Parathyroid adenoma (tissue), 2 donors: Measurements from ENCODE around the gene CALD1.

Experiments
- H2AFZ ChIP-seq: fragments of 300-600 bp; sonication (generic); one replicate; pipeline ENCODE4 v1.7.0; 2017; ENCODE audit warnings: antibody characterized with exemption, mild to moderate bottlenecking
- H3K27ac ChIP-seq: fragments of 300-600 bp; sonication (generic); one replicate; pipeline ENCODE4 v1.7.0; 2017
- H3K27me3 ChIP-seq: fragments of 300-600 bp; sonication (generic); one replicate; pipeline ENCODE4 v1.7.0; 2017; ENCODE audit warnings: low read length; ENCODE audit not compliant: control insufficient read depth, insufficient read depth
- H3K36me3 ChIP-seq: fragments of 300-600 bp; sonication (generic); one replicate; pipeline ENCODE4 v1.7.0; 2017; ENCODE audit warnings: low read length; ENCODE audit not compliant: control insufficient read depth, insufficient read depth
- H3K4me1 ChIP-seq: fragments of 300-600 bp; sonication (generic); one replicate; pipeline ENCODE4 v1.7.0; 2017; ENCODE audit warnings: control low read depth
- H3K4me2 ChIP-seq: fragments of 300-600 bp; sonication (generic); one replicate; pipeline ENCODE4 v1.7.0; 2017; ENCODE audit warnings: low read length
- H3K4me3 ChIP-seq: fragments of 300-600 bp; sonication (generic); one replicate; pipeline ENCODE4 v1.7.0; 2017; ENCODE audit warnings: low read depth, low read length
- H3K79me2 ChIP-seq: fragments of 300-600 bp; sonication (generic); one replicate; pipeline ENCODE4 v1.7.0; 2017; ENCODE audit warnings: control low read depth
- H3K9ac ChIP-seq: fragments of 300-600 bp; sonication (generic); one replicate; pipeline ENCODE4 v1.7.0; 2017; ENCODE audit warnings: mild to moderate bottlenecking
- H3K9me3 ChIP-seq: fragments of 300-600 bp; sonication (generic); one replicate; pipeline ENCODE4 v1.7.0; 2017; ENCODE audit warnings: low read length; ENCODE audit not compliant: control insufficient read depth
- TF ChIP-seq, protein P1 (sequence below): fragments of 300-600 bp; sonication (generic); IDR thresholded peaks from one replicate; pipeline ENCODE4 v1.7.0; 2017; ENCODE audit warnings: antibody characterized with exemption, mild to moderate bottlenecking
- donor health status: primary hyperparathyroidism.

Gene CALD1

DNA sequence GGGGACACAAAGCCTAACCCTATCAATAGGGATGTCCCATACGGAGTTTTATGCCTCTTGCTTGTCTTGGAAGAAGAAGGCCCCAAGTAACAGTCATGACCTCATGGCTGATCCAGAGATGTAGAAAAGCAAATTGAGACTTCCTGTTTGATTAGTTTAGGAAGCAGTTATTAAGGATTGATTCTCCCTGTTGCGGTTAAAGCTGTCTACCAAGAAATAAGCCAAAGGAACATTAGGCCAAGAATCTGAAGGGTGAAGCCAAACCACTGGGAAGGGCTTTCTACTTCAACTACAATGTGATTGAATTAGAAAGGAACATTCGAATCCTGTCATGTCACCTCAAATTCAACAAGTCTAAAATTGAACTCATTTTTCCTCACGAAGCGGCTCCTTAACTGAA, 146.3 kb downstream of the CALD1 start:
- TF ChIP-seq, protein P1, sequence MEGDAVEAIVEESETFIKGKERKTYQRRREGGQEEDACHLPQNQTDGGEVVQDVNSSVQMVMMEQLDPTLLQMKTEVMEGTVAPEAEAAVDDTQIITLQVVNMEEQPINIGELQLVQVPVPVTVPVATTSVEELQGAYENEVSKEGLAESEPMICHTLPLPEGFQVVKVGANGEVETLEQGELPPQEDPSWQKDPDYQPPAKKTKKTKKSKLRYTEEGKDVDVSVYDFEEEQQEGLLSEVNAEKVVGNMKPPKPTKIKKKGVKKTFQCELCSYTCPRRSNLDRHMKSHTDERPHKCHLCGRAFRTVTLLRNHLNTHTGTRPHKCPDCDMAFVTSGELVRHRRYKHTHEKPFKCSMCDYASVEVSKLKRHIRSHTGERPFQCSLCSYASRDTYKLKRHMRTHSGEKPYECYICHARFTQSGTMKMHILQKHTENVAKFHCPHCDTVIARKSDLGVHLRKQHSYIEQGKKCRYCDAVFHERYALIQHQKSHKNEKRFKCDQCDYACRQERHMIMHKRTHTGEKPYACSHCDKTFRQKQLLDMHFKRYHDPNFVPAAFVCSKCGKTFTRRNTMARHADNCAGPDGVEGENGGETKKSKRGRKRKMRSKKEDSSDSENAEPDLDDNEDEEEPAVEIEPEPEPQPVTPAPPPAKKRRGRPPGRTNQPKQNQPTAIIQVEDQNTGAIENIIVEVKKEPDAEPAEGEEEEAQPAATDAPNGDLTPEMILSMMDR: no peak
- H3K36me3 ChIP-seq: no peaks in the 10 kb centered on the region
- H3K4me1 ChIP-seq: no peaks in the 10 kb centered on the region
- H3K27ac ChIP-seq: no peak overlapping the region
- H3K4me2 ChIP-seq: no peak overlapping the region
- no peaks in the 10 kb centered on the region for H3K27me3 ChIP-seq
- H2AFZ ChIP-seq: no peak overlapping the region
- no peaks in the 10 kb centered on the region for H3K79me2 ChIP-seq
- H3K9me3 ChIP-seq: no peaks in the 10 kb centered on the region
- no peak overlapping the region for H3K9ac ChIP-seq
- no peak overlapping the region for H3K4me3 ChIP-seq

DNA sequence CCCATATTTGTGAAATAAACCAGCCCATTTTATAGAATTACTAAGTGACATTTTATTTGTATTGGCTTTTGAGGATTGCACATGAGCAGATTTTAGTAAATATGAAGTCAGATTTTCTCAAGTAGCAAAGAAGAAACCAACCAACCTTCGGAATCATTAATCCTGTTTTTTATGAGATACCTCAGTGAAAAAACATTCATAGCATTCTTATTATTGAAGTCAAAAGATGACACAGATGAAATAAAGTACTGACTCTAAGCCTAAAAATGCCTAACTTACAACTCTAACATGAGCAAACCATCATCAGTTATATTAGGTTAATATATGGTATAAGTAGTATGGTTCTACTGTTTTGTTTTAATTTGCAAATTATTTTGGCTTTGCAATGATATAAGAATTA, 147.0 kb downstream of the CALD1 start:
- no peak overlapping the region for H3K27ac ChIP-seq
- no peaks in the 10 kb centered on the region for H3K4me1 ChIP-seq
- no peak overlapping the region for H3K4me3 ChIP-seq
- no peaks in the 10 kb centered on the region for H3K9me3 ChIP-seq
- H3K9ac ChIP-seq: no peak overlapping the region
- no peaks in the 10 kb centered on the region for H3K36me3 ChIP-seq
- TF ChIP-seq, protein P1: no peak
- H3K79me2 ChIP-seq: no peaks in the 10 kb centered on the region
- H3K4me2 ChIP-seq: no peak overlapping the region
- H2AFZ ChIP-seq: no peak overlapping the region
- no peaks in the 10 kb centered on the region for H3K27me3 ChIP-seq

DNA sequence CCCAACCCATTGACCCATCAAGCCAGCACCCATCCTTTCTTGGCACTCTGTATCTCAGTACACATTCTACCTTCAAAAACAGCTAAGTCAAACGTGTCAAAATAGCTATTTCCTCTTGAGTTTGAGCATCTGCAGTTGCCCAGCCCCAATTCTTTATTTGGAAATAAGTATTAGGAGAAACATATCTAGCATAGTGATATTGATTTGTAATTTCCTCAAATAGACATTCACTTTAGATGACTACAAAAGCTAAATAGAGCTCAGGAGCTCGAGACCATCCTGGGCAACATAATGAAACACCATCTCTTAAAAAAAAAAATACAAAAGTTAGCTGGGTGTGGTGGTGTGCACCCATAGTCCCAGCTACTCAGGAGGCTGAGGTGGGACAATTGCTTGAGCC, 147.6 kb downstream of the CALD1 start:
- Histone ChIP-seq H3K27ac (no peak overlapping the region), H3K4me1 (no peaks in the 10 kb centered on the region), H3K4me2 (no peak overlapping the region), H3K4me3 (no peak overlapping the region), H2AFZ (no peak overlapping the region), H3K79me2 (no peaks in the 10 kb centered on the region), H3K27me3 (no peaks in the 10 kb centered on the region), H3K36me3 (no peaks in the 10 kb centered on the region), H3K9ac (no peak overlapping the region), H3K9me3 (no peaks in the 10 kb centered on the region)
- TF ChIP-seq, protein P1: no peak

DNA sequence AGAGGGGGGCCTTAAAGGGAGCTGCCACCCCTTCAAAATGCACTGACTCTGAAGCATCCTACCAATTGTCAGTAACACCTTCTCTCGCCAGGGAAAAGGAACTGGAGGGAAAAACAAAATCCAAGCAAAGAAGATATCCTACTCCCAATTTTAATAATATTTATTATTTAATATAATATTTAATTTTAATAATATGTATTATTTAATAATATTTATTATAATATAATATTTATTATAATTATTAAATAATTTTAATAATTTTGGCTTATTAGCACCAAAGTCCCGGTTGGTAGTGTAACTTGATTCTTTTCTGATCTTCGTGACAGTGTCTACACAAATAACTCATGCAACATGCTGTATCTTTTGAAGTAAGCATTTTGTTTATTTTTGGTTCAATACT, 148.3 kb downstream of the CALD1 start:
- TF ChIP-seq, protein P1: no peak
- H3K9ac ChIP-seq: no peak overlapping the region
- H3K4me1 ChIP-seq: no peaks in the 10 kb centered on the region
- H3K27me3 ChIP-seq: no peaks in the 10 kb centered on the region
- H3K36me3 ChIP-seq: no peaks in the 10 kb centered on the region
- H3K4me2 ChIP-seq: no peak overlapping the region
- no peak overlapping the region for H2AFZ ChIP-seq
- H3K9me3 ChIP-seq: no peaks in the 10 kb centered on the region
- no peaks in the 10 kb centered on the region for H3K79me2 ChIP-seq
- H3K27ac ChIP-seq: no peak overlapping the region
- H3K4me3 ChIP-seq: no peak overlapping the region

DNA sequence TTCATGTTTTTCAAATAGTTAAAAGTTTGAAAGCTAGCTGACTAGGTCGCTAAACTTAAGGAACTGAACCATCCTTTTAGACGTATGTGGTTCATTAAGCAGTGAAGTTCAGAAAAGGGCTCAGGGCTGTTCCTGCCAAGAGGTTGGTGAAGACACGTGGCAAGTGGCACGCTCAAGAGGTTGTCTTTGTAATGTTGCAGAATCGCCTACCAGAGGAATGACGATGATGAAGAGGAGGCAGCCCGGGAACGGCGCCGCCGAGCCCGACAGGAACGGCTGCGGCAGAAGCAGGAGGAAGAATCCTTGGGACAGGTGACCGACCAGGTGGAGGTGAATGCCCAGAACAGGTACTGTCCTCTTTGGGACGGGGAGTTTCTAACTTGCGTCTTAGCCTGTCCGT, 149.1 kb downstream of the CALD1 start:
- Histone ChIP-seq H3K36me3 (no peaks in the 10 kb centered on the region), H3K27ac (no peak overlapping the region), H3K9ac (no peak overlapping the region), H2AFZ (no peak overlapping the region), H3K9me3 (no peaks in the 10 kb centered on the region), H3K4me2 (no peak overlapping the region), H3K79me2 (no peaks in the 10 kb centered on the region), H3K27me3 (no peaks in the 10 kb centered on the region), H3K4me1 (no peaks in the 10 kb centered on the region), H3K4me3 (no peak overlapping the region)
- TF ChIP-seq, protein P1: no peak
